SJSA1 (cell line): Measurements from ENCODE around the gene MAN1C1. TPM values are rescaled to one million over a fixed set of nuclear protein-coding genes. Genes with fewer than 3 reads are reported as not detected.

Experiments
- DNase-seq, 2 experiments: peaks; one replicate each; pipeline ENCODE4 v3.0.0-alpha.2; 2015 to 2020; ENCODE audit warnings: low spot score in 2 of 2, low read depth in 1 of 2
- H3K27ac ChIP-seq: fragments of 250-450 bp; sonication (Bioruptor Pico); 2 replicates; pipeline ENCODE4 v1.5.1; 2020; ENCODE audit warnings: mild to moderate bottlenecking, moderate library complexity
- H3K27me3 ChIP-seq: fragments of 250-450 bp; sonication (Bioruptor Pico); replicated peaks from 2 replicates; pipeline ENCODE4 v1.5.1; 2020; ENCODE audit warnings: mild to moderate bottlenecking, moderate library complexity
- H3K36me3 ChIP-seq: fragments of 250-450 bp; sonication (Bioruptor Pico); 2 replicates; pipeline ENCODE4 v1.5.1; 2020; ENCODE audit warnings: mild to moderate bottlenecking
- H3K4me1 ChIP-seq: fragments of 250-450 bp; sonication (Bioruptor Pico); replicated peaks from 2 replicates; pipeline ENCODE4 v1.6.1; 2021; ENCODE audit warnings: mild to moderate bottlenecking
- H3K4me3 ChIP-seq: fragments of 250-450 bp; sonication (Bioruptor Pico); 2 replicates; pipeline ENCODE4 v1.5.1; 2020; ENCODE audit warnings: mild to moderate bottlenecking
- H3K9me3 ChIP-seq: fragments of 250-450 bp; sonication (Bioruptor Pico); replicated peaks from 2 replicates; pipeline ENCODE4 v1.5.1; 2020; ENCODE audit warnings: mild to moderate bottlenecking
- total RNA-seq: library from RNA; depleted of rRNA; stranded (reverse); fragments of >200 nt; shearing (Covaris generic); gene quantifications from 2 replicates; pipeline ENCODE4 v1.2.3, GENCODE V29; 2014

MAN1C1 gene
- total RNA-seq, 1 experiment from 2014 or later: not detected

GRCh38 chr1:25643929-25644328 lies 27.3 kb downstream of the MAN1C1 start:
- H3K4me3 ChIP-seq: no peak overlapping the region
- H3K9me3 ChIP-seq: no peaks in the 10 kb centered on the region
- DNase-seq: no peak
- no peaks in the 10 kb centered on the region for H3K36me3 ChIP-seq
- H3K27me3 ChIP-seq: peaks cover 21% of the 10 kb centered on the region
- no peak overlapping the region for H3K27ac ChIP-seq
- H3K4me1 ChIP-seq: no peaks in the 10 kb centered on the region

- DNase-seq: no peak
- Histone ChIP-seq H3K36me3 (no peaks in the 10 kb centered on the region), H3K9me3 (no peaks in the 10 kb centered on the region), H3K4me3 (no peak overlapping the region), H3K27me3 (peaks cover 22% of the 10 kb centered on the region), H3K4me1 (no peaks in the 10 kb centered on the region), H3K27ac (no peak overlapping the region)
Measured at GRCh38 chr1:25644962-25645361, 28.4 kb downstream of the MAN1C1 start.

DNA sequence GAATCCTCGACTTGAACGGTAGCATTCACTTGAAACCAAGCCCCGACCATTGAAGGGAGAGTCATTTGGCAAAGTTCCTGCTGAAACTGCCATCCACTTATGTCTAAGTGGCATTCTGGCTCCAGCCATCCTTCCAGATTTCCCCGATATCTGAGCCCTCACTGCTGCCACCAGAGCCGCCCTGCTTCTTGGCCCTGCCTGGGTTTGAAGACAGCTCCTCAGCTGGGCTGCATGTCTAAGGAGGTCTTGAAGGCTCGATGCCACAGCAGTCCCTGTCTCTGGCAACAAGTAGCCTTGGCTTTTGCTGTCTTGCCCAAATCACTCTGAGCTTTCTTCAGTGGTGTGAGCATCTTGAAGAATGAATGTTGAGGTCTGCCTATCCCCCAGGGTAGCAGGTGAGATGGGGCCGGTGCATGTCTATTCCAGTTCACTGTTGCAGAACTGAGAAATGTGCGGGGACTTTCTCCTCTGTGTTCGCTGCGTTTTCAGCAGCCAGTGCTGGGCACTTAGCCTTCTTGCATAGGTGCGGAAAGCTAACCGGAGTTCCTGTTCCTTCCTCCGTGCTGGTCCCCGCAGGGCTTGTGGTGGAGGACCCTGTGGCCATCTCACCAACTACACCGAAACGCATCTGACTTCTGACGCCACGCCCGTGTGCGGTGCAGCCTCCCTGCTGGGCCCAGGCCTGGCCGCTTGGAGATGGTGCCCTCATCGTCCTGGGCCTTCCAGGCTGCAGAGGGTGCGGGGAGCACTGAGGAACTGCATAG lies 29.2 kb downstream of the MAN1C1 start:
- peaks cover 13% of the 10 kb centered on the region for H3K27me3 ChIP-seq
- no peak for DNase-seq
- H3K36me3 ChIP-seq: no peaks in the 10 kb centered on the region
- no peak overlapping the region for H3K27ac ChIP-seq
- no peaks in the 10 kb centered on the region for H3K9me3 ChIP-seq
- no peaks in the 10 kb centered on the region for H3K4me1 ChIP-seq
- H3K4me3 ChIP-seq: no peak overlapping the region

DNA sequence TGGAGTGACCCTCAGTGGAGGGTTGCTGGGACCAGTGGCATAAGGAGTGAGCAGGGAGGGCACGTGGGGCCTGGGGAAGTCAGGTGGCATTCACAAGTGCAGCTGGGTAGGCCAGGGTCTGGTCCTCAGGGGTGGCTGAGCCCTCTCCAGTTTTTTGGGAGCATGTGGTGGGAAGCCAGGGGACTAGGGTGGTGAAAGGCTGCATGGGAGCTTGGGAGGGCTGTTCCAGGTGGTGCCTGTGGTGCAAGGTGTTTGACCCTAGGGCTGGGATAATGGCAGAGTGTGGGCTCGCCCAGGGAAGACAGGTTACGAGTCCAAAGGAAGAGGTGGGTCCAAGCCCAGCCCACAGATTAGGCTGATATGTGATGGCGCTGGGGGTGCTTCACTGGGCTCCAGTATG lies 30.5 kb downstream of the MAN1C1 start:
- Histone ChIP-seq H3K4me1 (no peaks in the 10 kb centered on the region), H3K36me3 (no peaks in the 10 kb centered on the region), H3K9me3 (no peaks in the 10 kb centered on the region), H3K27me3 (peaks cover 3% of the 10 kb centered on the region; the same call in 1 of the 2 replicates), H3K27ac (no peak overlapping the region), H3K4me3 (no peak overlapping the region)
- DNase-seq: peak in 1 of 2 experiments; percentile 27

- Histone ChIP-seq H3K36me3 (no peaks in the 10 kb centered on the region), H3K27ac (no peak overlapping the region), H3K4me3 (no peak overlapping the region), H3K9me3 (no peaks in the 10 kb centered on the region), H3K27me3 (peaks cover 3% of the 10 kb centered on the region; the same call in 1 of the 2 replicates), H3K4me1 (no peaks in the 10 kb centered on the region)
- DNase-seq: peak in 1 of 2 experiments; percentile 23
Measured at GRCh38 chr1:25647863-25648262, 31.3 kb downstream of the MAN1C1 start.

GRCh38 chr1:25648681-25649440 lies 32.3 kb downstream of the MAN1C1 start:
- DNase-seq: no peak

DNA sequence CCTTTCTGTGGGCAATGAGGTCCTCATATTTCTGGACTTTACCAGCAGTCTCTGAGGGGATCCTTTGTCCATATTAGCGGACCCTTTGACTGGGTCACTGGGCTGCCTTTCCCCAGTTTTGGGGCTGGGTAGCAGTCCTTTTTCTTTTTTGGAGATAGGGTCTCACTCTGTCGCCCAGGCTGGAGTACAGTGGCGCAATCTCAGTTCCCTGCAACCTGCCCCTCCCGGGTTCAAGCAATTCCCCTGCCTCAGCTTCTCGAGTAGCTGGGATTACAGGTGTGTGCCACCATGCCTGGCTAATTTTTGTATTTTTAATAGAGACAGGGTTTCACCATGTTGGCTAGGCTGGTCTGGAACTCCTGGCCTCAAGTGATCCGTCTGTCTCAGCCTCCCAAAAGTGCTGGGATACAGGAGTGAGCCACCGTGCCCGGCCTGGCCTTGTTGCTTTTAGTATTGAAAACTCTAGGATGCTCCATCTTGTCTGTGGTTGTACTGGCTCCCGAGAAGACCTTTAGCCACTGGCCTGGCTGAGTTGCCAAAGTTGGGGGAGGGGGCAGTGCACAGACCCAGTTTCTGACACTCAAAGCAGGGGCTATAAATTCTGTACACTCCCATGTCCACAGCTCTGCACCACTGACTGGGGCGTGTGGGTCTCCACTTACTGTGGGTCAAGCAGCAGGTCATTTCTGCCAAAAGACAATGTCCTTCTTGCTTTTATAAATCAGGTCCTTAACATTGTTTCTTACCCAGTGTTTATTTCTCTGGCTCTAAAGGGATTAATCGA lies 33.1 kb downstream of the MAN1C1 start:
- H3K36me3 ChIP-seq: no peaks in the 10 kb centered on the region
- no peak overlapping the region for H3K27ac ChIP-seq
- H3K9me3 ChIP-seq: no peaks in the 10 kb centered on the region
- H3K4me3 ChIP-seq: no peak overlapping the region
- no peaks in the 10 kb centered on the region for H3K4me1 ChIP-seq
- peak in 1 of 2 experiments; percentile 25 for DNase-seq
- H3K27me3 ChIP-seq: peaks cover 3% of the 10 kb centered on the region; the same call in 1 of the 2 replicates

More at GRCh38 chr1:25648681-25649440, 32.3 kb downstream of the MAN1C1 start:
- H3K27ac ChIP-seq: no peak overlapping the region
- peaks cover 3% of the 10 kb centered on the region; the same call in 1 of the 2 replicates for H3K27me3 ChIP-seq
- no peaks in the 10 kb centered on the region for H3K4me1 ChIP-seq
- H3K4me3 ChIP-seq: no peak overlapping the region
- H3K9me3 ChIP-seq: no peaks in the 10 kb centered on the region
- H3K36me3 ChIP-seq: no peaks in the 10 kb centered on the region

DNA sequence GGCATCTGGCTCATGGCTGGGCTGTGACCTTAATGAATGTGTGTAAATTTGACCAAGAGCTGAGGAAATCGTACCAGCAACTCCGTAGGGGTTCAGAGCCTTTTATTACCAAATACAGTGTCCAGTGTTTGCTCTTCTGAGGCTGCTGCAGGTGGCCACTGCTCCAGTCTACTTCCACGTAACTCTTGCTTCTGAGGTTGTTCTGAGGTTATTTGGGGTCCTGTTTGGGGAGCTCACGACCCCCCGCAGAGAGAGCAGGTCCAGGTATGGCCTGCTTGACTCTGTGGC lies 33.6 kb downstream of the MAN1C1 start:
- no peak overlapping the region for H3K4me3 ChIP-seq
- H3K27ac ChIP-seq: no peak overlapping the region
- DNase-seq: peak in 1 of 2 experiments; percentile 16
- H3K9me3 ChIP-seq: no peaks in the 10 kb centered on the region
- H3K4me1 ChIP-seq: no peaks in the 10 kb centered on the region
- H3K36me3 ChIP-seq: no peaks in the 10 kb centered on the region
- H3K27me3 ChIP-seq: peaks cover 6% of the 10 kb centered on the region; the same call in 1 of the 2 replicates

GRCh38 chr1:25651036-25651640 lies 34.5 kb downstream of the MAN1C1 start:
- Histone ChIP-seq H3K27ac (no peak overlapping the region), H3K4me1 (no peaks in the 10 kb centered on the region), H3K27me3 (peaks cover 6% of the 10 kb centered on the region; the same call in 1 of the 2 replicates), H3K9me3 (no peaks in the 10 kb centered on the region), H3K36me3 (no peaks in the 10 kb centered on the region), H3K4me3 (no peak overlapping the region)
- DNase-seq: peak in 1 of 2 experiments; percentile 24

- Histone ChIP-seq H3K27me3 (peaks cover 6% of the 10 kb centered on the region; the same call in 1 of the 2 replicates), H3K4me3 (no peak overlapping the region), H3K27ac (no peak overlapping the region), H3K36me3 (no peaks in the 10 kb centered on the region), H3K4me1 (no peaks in the 10 kb centered on the region), H3K9me3 (no peaks in the 10 kb centered on the region)
- DNase-seq: peak in 1 of 2 experiments; percentile 31
Measured at GRCh38 chr1:25651824-25652741, 35.5 kb downstream of the MAN1C1 start.

DNA sequence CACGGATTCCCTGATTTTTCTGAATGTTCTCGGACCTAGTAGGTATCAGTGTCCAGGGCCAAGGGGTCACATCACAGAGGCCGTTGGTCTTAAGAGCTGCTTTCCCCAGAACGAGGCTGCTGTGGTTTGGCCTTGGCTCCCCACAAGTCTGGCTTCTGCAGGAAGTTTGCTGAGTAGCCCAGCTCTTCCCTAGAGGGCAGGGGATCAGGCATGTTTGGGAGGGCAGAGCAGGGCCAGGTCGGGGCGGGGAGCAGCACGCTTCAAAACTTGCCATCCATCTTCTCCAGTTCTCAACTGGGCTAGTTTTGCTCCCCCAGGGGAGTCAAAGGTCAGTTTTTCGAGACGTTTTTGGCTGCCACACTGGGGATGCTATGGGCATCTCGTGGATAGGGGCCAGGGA lies 37.0 kb downstream of the MAN1C1 start:
- Histone ChIP-seq H3K27me3 (peaks cover 6% of the 10 kb centered on the region; the same call in 1 of the 2 replicates), H3K27ac (no peak overlapping the region)

DNA sequence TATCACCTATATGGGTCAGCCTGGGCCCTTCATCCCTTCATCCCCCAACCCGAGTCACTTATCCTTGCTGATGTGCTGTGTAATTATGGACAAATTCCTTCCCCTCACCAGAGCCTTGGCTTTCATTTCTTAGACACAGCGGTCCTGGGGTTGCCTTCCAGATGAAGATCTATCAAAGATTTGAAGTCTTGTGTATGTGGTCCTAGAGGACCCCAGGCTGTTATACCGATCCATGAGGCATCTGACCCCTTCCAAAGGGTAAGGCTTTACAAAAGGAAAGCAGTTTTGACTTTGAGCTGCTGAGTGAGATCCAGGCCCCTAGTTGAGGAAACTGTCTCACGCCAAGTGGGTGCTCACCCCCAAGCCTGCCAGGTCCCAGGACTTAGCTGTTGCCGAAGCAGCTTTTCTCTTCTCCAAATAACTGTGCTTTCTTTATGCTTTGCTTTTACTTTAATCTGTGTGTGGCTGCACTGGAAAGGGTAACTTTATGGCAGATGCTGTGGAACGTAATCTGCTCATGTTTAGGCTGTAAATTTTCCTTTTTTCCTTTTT lies 37.6 kb downstream of the MAN1C1 start:
- Histone ChIP-seq H3K36me3 (no peaks in the 10 kb centered on the region), H3K9me3 (no peaks in the 10 kb centered on the region), H3K4me3 (no peak overlapping the region), H3K27ac (no peak overlapping the region), H3K27me3 (peaks cover 2% of the 10 kb centered on the region; the same call in 1 of the 2 replicates), H3K4me1 (no peaks in the 10 kb centered on the region)
- peak in 1 of 2 experiments; percentile 8 for DNase-seq

More for the DNA sequence above, 37.0 kb downstream of the MAN1C1 start:
- Histone ChIP-seq H3K4me1 (no peaks in the 10 kb centered on the region), H3K36me3 (no peaks in the 10 kb centered on the region), H3K9me3 (no peaks in the 10 kb centered on the region), H3K4me3 (no peak overlapping the region)
- peak in 1 of 2 experiments; percentile 31 for DNase-seq
